Stomach smooth muscle (tissue), 2 donors: ENCODE results near the gene C1orf159.
"Not testable (repeated sequence)": the region's sequence is repeated elsewhere in the genome, so short reads cannot be mapped to it uniquely, and the experiment has no call there.

ENCODE experiments used
- H3K27ac ChIP-seq: one replicate; pipeline ENCODE4 v1.7.0; 2013; ENCODE audit warnings: mild to moderate bottlenecking, low read length, inconsistent platforms
- H3K27me3 ChIP-seq, 2 donors: one replicate each; pipeline ENCODE4 v1.7.0; 2013; ENCODE audit warnings: low read length in 2 of 2; ENCODE audit not compliant: insufficient read depth in 2 of 2, control insufficient read depth in 1 of 2
- H3K36me3 ChIP-seq, 2 donors: one replicate each; pipeline ENCODE4 v1.7.0; 2013; ENCODE audit warnings: low read length in 2 of 2; ENCODE audit not compliant: control insufficient read depth in 2 of 2, insufficient read depth in 2 of 2
- H3K4me1 ChIP-seq: one replicate; pipeline ENCODE4 v1.7.0; 2013; ENCODE audit warnings: low read length; ENCODE audit not compliant: control insufficient read depth, insufficient read depth
- H3K4me3 ChIP-seq, 2 donors: one replicate each; pipeline ENCODE4 v1.7.0; 2013; ENCODE audit warnings: low read length in 2 of 2
- H3K9ac ChIP-seq, 2 donors: one replicate each; pipeline ENCODE4 v1.7.0; 2013; ENCODE audit warnings: low read length in 2 of 2, mild to moderate bottlenecking in 1 of 2
- H3K9me3 ChIP-seq, 2 donors: one replicate each; pipeline ENCODE4 v1.7.0; 2013; ENCODE audit warnings: low read length in 2 of 2; ENCODE audit not compliant: control insufficient read depth in 2 of 2
- donor health status: healthy.
- donor health status: Pancreatic carcinoma.

Gene C1orf159

DNA sequence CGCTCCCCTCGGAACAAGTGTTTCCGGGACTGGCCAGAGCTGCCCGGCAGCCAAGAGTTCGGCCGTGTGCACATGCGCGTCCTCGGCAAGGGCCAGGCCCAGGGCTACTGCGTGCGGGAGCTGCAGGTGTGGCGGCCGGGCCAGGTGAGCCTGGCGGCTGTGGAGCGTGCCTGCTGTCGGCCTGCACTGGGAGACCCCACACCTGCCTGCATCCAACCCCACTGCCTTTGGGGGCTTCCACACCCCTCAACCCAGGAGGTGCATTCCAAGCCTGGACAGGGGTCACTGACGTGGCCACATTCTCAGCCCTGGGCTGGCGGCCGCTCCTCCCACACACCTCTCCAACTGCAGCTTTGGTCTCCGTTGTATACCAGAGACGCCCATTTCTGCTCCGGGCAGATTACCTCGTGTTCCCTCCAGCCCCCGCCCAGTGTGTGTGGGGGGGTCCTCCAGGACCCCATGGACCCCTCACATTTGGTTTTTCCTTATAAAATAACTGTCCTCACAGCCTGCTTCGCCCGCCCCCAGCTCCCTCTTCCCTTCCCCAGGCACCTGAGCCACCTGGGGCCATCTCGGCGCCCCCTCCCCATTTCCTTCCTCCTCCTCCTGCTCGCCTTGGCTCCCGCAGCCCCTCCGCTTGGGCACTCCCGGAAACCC, 47.9 kb downstream of the C1orf159 start:
- H3K36me3 ChIP-seq, result no peaks in the 10 kb centered on the region
- H3K9ac ChIP-seq, result no peak overlapping the region
- H3K9me3 ChIP-seq, result no peaks in the 10 kb centered on the region
- peaks cover 28 to 50% of the 10 kb centered on the region in 2 donors for H3K27me3 ChIP-seq
- peaks cover 20% of the 10 kb centered on the region for H3K4me1 ChIP-seq
- H3K27ac ChIP-seq, result no peak overlapping the region
- peak overlapping the region in 1 of 2 donors; percentile 29 for H3K4me3 ChIP-seq

DNA sequence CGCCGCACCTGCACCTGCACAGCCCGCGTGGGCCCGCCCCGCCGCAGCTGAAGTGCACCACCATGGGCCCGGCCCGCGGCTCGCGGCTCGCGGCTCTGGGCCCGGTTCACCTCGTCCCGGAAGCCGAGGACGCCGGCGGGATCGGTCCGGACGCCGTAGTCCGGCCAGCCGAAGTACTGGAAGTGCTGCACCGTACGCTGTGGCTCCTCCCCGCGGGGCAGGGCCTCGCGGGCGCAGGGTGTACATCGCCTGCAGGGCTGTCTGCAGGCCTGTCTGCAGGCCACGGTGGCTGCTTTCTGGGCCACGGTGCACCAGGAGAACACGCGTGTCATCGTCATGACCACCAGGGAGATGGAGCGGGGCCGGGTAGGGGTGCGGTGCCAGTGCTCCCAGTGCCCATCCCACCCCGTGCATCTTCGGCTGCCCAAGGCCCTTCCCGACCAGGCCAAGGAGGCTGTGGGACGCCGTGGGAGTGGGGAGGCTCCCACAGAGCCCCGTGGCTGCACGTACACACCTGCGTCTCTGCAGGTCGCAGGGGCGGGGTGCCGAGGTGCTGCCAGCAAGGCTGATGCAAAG, 48.5 kb downstream of the C1orf159 start:
- H3K4me3 ChIP-seq, result no peak overlapping the region

DNA sequence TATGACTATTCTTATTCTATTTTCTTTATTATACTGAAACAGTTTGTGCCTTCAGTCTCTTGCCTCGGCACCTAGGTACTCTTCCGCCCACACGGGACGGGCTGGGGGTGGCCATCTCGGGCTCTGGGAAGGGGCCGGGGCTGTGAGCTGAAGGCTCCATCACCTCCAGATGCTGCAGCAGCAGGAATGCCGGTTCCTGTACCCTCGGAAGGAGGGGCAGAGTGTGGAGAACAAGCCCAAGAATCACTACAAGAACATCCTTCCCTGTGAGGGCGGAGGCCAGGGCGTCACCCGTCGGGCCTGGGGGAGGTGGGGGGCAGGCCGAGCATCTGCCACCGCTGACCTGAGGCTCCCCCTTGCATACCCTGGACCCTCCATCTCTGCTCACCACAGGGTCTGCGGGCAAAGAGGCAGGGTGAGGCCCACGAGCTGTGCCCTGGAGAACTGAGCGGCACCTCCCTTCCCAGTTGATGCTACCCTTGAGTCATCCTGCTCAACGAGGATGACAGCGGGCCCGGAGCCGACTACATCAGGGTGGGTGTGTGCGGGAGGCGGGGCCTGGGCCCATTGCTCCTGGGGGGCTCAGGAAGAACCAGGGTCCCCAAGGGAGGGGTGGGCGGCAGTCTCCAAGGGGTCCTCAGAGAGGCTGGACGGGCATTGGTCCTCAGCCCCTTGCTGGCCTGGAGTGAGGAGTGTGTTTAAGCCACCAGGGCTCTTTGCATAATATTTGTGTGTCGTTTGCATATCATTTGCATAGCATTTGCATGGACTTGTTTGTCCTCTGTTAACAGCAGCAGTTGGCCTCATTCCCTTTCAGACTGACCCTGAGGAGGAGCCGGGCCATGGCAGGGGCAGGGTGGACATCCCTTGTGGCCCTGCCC, 49.2 kb downstream of the C1orf159 start:
- Histone ChIP-seq H3K9ac (no peak overlapping the region), H3K27me3 (peaks cover 32 to 56% of the 10 kb centered on the region in 2 donors), H3K27ac (no peak overlapping the region), H3K4me1 (peaks cover 20% of the 10 kb centered on the region), H3K36me3 (no peaks in the 10 kb centered on the region), H3K4me3 (no peak overlapping the region), H3K9me3 (no peaks in the 10 kb centered on the region)

More for the DNA sequence above, 48.5 kb downstream of the C1orf159 start:
- Histone ChIP-seq H3K27ac (no peak overlapping the region), H3K9me3 (no peaks in the 10 kb centered on the region), H3K27me3 (peaks cover 32 to 53% of the 10 kb centered on the region in 2 donors), H3K9ac (no peak overlapping the region), H3K4me1 (peaks cover 20% of the 10 kb centered on the region), H3K36me3 (no peaks in the 10 kb centered on the region)

DNA sequence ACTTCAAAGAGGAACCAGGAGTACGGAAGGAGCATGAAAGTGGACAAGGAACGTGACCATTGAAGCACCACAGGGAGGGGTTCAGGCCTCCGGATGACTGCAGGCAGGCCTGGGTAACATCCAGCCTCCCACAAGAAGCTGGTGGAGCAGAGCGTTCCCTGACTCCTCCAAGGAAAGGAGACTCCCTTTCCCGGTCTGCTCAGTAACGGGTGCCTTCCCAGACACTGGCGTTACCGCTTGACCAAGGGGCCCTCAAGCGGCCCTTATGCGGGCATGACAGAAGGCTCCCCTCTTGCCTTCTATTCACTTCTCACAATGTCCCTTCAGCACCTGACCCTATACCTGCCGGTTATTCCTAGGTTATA, 50.0 kb downstream of the C1orf159 start:
- not testable (repeated sequence) for H3K9me3 ChIP-seq, H3K9ac ChIP-seq, H3K36me3 ChIP-seq, H3K27ac ChIP-seq, H3K4me3 ChIP-seq
- H3K4me1 ChIP-seq, result peaks cover 20% of the 10 kb centered on the region
- H3K27me3 ChIP-seq, result peaks cover 34 to 56% of the 10 kb centered on the region in 2 donors

DNA sequence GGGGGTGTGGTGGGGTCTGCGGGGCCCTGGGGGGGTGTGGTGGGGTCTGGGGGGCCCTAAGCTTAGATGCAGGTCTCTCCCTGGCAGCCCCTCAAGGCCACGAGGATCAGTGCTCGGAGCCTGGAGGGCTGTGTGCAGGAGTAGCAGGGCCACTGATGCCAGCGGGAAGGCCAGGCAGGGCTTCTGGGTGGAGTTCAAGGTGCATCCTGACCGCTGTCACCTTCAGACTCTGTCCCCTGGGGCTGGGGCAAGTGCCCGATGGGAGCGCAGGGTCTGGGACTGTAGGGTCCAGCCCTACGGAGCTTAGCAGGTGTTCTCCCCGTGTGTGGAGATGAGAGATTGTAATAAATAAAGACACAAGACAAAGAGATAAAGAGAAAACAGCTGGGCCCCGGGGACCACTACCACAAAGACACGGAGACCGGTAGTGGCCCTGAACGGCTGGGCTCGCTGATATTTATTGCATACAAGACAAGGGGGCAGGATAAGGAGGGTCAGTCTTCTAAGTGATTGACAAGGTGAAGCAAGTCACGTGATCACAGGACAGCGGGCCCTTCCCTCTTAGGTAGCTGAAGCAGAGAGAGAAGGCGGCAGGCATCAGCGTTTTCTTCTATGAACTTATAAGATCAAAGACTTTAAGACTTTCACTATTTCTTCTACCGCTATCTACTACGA, 50.5 kb downstream of the C1orf159 start:
- Histone ChIP-seq H3K36me3 (no peaks in the 10 kb centered on the region), H3K27me3 (peaks cover 36 to 59% of the 10 kb centered on the region in 2 donors)

DNA sequence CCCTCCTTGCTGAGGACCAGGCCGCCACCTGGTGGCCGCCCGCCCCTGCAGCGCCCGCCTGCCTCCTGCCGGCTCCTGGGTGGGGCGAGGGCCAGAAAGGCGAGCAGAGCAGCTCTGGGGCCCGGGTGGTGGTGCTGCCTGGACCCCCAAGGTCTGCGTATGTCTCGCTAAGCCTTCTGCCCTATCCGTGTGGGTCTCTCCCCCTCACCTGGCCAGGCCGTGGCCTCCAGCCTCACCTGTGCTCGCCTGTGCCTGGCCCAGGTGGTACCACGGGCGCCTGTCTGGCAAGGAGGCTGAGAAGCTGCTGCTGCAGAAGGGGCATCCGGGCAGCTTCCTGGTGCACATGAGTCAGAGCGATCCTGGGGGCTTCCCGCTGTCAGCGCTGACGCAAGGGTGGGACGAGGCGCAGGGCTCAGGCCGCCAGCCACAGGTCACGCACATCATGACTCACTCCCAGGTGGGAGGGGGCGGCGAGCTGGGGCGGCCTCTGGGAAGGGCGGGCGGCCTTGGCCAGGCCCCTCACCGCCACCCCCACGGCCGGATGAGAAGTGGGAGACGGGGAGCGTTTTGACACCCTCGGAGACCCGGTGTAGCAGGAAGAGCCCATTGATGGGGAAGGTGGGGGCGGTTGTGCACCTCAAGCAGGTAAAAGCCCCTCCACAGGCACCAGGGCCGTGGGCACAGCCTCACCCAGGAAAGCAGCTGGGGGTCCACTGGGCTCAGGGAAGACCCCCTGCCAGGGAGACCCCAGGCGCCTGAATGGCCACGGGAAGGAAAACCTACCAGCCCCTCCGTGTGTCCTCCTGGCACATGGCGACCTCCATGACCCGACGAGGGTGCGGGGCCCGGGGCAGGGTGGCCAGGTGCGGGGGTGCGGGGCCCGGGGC, 51.7 kb downstream of the C1orf159 start:
- Histone ChIP-seq H3K9ac (no peak overlapping the region), H3K36me3 (no peaks in the 10 kb centered on the region), H3K4me1 (peaks cover 21% of the 10 kb centered on the region), H3K4me3 (no peak overlapping the region), H3K27me3 (peaks cover 39 to 58% of the 10 kb centered on the region in 2 donors), H3K9me3 (no peaks in the 10 kb centered on the region), H3K27ac (no peak overlapping the region)

More for the DNA sequence above, 50.5 kb downstream of the C1orf159 start:
- Histone ChIP-seq H3K4me3 (no peak overlapping the region), H3K9ac (no peak overlapping the region), H3K9me3 (no peaks in the 10 kb centered on the region), H3K4me1 (peaks cover 20% of the 10 kb centered on the region), H3K27ac (no peak overlapping the region)

DNA sequence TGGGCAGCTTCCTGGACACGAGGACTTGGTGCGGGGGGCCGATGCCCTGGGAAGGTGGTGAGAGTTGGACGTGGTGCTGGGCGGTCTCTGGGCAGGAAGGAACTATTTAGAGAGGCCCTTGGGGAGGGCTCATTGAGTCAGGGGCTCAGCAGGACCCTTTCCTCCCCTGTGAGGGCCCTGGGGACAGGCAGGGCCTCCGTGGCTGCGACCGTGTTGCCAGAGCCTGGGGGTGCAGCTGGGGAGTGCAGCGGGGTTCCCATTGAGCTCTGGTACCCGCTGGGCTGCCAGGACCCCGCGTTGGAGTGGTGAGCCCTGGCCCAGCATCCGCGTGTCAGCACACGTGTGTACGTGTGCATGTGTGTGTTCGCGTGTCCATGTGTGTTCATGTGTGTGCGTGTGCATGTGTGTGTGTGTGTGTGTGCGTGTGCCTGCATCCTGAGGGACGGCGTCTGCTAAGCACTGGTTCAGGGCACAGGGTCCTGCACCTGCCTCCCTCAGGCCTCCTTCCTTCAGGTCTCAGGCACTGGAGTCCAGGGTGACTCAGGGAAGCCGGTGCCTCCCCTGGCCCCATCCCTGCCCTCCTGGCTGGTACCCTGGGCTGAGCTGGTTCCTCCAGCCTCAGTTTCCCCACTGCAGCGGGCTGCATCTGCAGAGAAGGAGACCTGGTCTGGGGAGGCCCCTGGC, 52.5 kb downstream of the C1orf159 start:
- Histone ChIP-seq H3K9me3 (no peaks in the 10 kb centered on the region), H3K36me3 (no peaks in the 10 kb centered on the region), H3K4me3 (no peak overlapping the region), H3K27me3 (peaks cover 46 to 60% of the 10 kb centered on the region in 2 donors), H3K27ac (no peak overlapping the region), H3K4me1 (peaks cover 21% of the 10 kb centered on the region), H3K9ac (no peak overlapping the region)

DNA sequence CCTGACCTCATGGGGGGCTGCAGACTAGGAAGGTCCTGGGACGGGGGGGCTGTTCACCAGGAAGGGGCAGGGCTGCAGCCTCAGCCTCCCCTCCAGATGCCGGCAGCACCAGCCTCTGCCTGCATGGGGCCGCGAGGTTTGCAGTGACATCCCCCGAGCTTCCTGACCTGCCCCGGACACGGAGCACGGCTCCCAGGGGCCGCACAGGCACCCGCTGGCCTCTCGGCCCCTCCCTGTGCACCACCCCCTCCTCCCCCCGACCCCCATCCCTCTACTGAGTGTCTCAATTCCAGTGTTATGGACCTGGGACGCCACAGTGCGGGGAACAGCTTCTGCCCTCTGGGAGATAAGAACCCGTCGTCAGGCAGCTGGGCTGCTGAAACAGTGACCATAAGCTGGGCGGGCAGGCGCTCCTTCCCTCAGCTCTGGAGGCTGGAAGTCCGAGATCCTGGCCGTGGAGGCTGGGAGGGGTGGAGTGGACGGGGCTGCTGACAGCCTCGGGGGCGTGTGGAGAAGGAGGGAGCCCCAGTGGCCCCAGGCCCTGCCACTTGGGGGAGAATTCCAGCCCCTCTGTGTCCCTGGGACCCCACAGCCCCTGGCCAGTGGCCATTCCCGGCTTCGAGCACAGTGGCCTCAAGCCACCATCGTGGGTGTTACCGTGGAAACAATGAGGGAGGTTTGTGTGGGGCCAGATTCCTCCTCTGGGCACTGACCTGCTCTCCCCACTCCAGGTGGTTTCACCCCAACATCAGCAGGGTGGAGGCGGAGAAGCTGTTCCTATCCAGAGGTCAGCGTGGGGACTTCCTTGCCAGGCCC, 53.3 kb downstream of the C1orf159 start:
- peaks cover 44 to 58% of the 10 kb centered on the region in 2 donors for H3K27me3 ChIP-seq
- H3K36me3 ChIP-seq, result no peaks in the 10 kb centered on the region
- H3K9ac ChIP-seq, result no peak overlapping the region
- H3K4me3 ChIP-seq, result no peak overlapping the region
- H3K4me1 ChIP-seq, result peaks cover 16% of the 10 kb centered on the region
- H3K9me3 ChIP-seq, result no peaks in the 10 kb centered on the region
- H3K27ac ChIP-seq, result no peak overlapping the region

DNA sequence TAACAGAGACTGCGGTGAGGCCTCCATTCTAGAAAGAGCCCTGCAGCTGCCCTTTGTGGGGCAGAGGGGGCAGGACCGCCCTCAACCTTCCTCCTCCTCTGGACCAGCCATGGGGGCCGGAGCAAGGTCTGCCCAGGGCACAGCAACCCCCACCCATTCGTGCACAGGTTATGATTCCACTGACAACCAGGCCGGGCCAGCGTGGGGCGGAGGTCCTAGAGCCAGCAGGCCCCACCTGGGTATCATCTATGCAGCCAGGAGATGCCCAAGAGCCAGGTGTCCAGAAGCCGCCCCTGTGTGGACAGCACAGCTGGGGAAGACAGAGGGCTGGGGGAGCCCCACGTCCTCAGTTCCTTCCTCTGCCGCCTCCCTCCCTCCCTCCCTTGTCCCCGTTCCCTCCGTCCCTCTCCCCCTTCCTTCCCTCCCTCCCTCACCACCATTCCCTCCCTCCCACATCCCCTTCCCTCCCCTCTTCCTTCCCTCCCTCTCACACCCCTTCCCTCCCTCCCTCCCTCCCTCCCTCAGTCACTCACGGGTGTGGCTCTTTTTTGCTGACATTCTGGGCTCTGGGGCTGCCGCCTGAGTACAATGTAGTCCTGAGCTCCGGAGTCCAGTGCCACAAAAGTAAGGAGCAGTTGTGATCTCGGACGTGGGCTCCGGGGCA, 54.1 kb downstream of the C1orf159 start:
- Histone ChIP-seq H3K27me3 (peaks cover 42 to 52% of the 10 kb centered on the region in 2 donors), H3K9me3 (no peaks in the 10 kb centered on the region), H3K4me1 (peaks cover 16% of the 10 kb centered on the region)

More for the DNA sequence above, 54.1 kb downstream of the C1orf159 start:
- H3K36me3 ChIP-seq, result no peaks in the 10 kb centered on the region
- H3K4me3 ChIP-seq, result no peak overlapping the region
- no peak overlapping the region for H3K9ac ChIP-seq
- no peak overlapping the region for H3K27ac ChIP-seq
